OCI-LY3 (cell line): ENCODE measurements around the gene HERC3.

ENCODE experiments used
- H2AFZ ChIP-seq: fragments of 200-600, 300-600 bp; shearing (Covaris generic); 2 replicates; pipeline ENCODE4 v1.6.0; 2014; ENCODE audit warnings: antibody characterized with exemption, low read depth, low read length
- H3K27ac ChIP-seq: fragments of 200-600, 300-600 bp; sonication (generic); 2 replicates; pipeline ENCODE4 v1.5.1; 2014; ENCODE audit warnings: mild to moderate bottlenecking, low read length, moderate library complexity, mixed read lengths
- H3K27me3 ChIP-seq: fragments of 200-600, 300-600 bp; sonication (generic); 2 replicates; pipeline ENCODE4 v1.6.1; 2014; ENCODE audit warnings: low read depth, low read length, mixed read lengths
- H3K36me3 ChIP-seq: fragments of 200-600, 300-600 bp; sonication (generic); replicated peaks from 2 replicates; pipeline ENCODE3; 2014; ENCODE audit warnings: low read depth, low read length, mixed read lengths
- H3K4me1 ChIP-seq: fragments of 300-600, 200-600 bp; sonication (generic); 2 replicates; pipeline ENCODE4 v1.6.1; 2014; ENCODE audit warnings: low read length, mixed read lengths
- H3K4me2 ChIP-seq: fragments of 200-600, 300-600 bp; sonication (generic); 2 replicates; pipeline ENCODE4 v1.6.1; 2014; ENCODE audit warnings: low read length, mixed read lengths
- H3K4me3 ChIP-seq: fragments of 300-600, 200-600 bp; sonication (generic); 2 replicates; pipeline ENCODE4 v1.5.1; 2014; ENCODE audit warnings: antibody characterized with exemption, mild to moderate bottlenecking, low read length, moderate library complexity
- H3K79me2 ChIP-seq: fragments of 300-600, 200-600 bp; shearing (Covaris generic); 2 replicates; pipeline ENCODE4 v1.6.1; 2014; ENCODE audit warnings: mild to moderate bottlenecking, low read length, mixed read lengths
- H3K9ac ChIP-seq: fragments of 300-600, 200-600 bp; shearing (Covaris generic); 2 replicates; pipeline ENCODE4 v1.6.0; 2014; ENCODE audit warnings: mild to moderate bottlenecking, low read length, moderate library complexity
- H3K9me3 ChIP-seq: fragments of 200-600, 300-600 bp; shearing (Covaris generic); 2 replicates; pipeline ENCODE4 v1.6.1; 2014; ENCODE audit warnings: low read length, mixed read lengths; ENCODE audit not compliant: insufficient read depth
- H4K20me1 ChIP-seq: fragments of 200-600, 300-600 bp; sonication (generic); 2 replicates; pipeline ENCODE4 v1.6.1; 2016; ENCODE audit warnings: low read length, mixed read lengths; ENCODE audit not compliant: insufficient read depth
- CTCF ChIP-seq: fragments of 200-600, 300-600 bp; sonication (generic); IDR thresholded peaks from 2 replicates; pipeline ENCODE4 v1.5.1; 2014; ENCODE audit warnings: antibody characterized with exemption, low read length, low read depth
- EZH2phosphoT487 ChIP-seq: fragments of 200-600 bp; shearing (Covaris generic); IDR thresholded peaks from 2 replicates; pipeline ENCODE4 v1.6.1; 2018; ENCODE audit warnings: antibody characterized with exemption, mixed run types, low read depth

Gene HERC3

GRCh38 chr4:88592600-88593448 lies 544 bp downstream of the HERC3 start:
- Histone ChIP-seq H3K27me3 (peaks cover 24% of the 10 kb centered on the region), H3K4me1 (peaks cover 11% of the 10 kb centered on the region; the same call in 1 of the 2 replicates), H2AFZ (peak overlapping the region; percentile 47; the same call in 1 of the 2 replicates), H3K79me2 (no peaks in the 10 kb centered on the region), H3K4me2 (peak overlapping the region; percentile 90), H3K4me3 (peak overlapping the region; percentile 92), H3K9ac (peak overlapping the region; percentile 67), H4K20me1 (no peaks in the 10 kb centered on the region), H3K36me3 (no peaks in the 10 kb centered on the region), H3K9me3 (no peaks in the 10 kb centered on the region), H3K27ac (no peak overlapping the region)
- TF ChIP-seq EZH2phosphoT487 (no peak), CTCF (no peak)

GRCh38 chr4:88597970-88598660 lies 5.8 kb downstream of the HERC3 start:
- Histone ChIP-seq H3K9me3 (no peaks in the 10 kb centered on the region), H3K4me2 (no peak overlapping the region), H3K27ac (no peak overlapping the region), H3K9ac (no peak overlapping the region), H4K20me1 (no peaks in the 10 kb centered on the region), H3K4me1 (peaks cover 6% of the 10 kb centered on the region; the same call in 1 of the 2 replicates), H3K27me3 (peaks cover 6% of the 10 kb centered on the region), H3K4me3 (no peak overlapping the region), H3K36me3 (no peaks in the 10 kb centered on the region), H2AFZ (no peak overlapping the region), H3K79me2 (no peaks in the 10 kb centered on the region)
- no peak for TF ChIP-seq EZH2phosphoT487
- no peak for TF ChIP-seq CTCF

GRCh38 chr4:88599298-88599697 lies 7.0 kb downstream of the HERC3 start:
- Histone ChIP-seq H3K4me2 (no peak overlapping the region), H3K36me3 (no peaks in the 10 kb centered on the region), H3K79me2 (no peaks in the 10 kb centered on the region), H3K27ac (no peak overlapping the region), H3K9ac (no peak overlapping the region), H2AFZ (no peak overlapping the region), H3K9me3 (no peaks in the 10 kb centered on the region), H3K27me3 (no peaks in the 10 kb centered on the region), H3K4me1 (no peaks in the 10 kb centered on the region), H4K20me1 (no peaks in the 10 kb centered on the region), H3K4me3 (no peak overlapping the region)
- no peak for TF ChIP-seq CTCF
- no peak for TF ChIP-seq EZH2phosphoT487

- Histone ChIP-seq H3K27me3 (no peaks in the 10 kb centered on the region), H3K36me3 (no peaks in the 10 kb centered on the region), H3K9ac (no peak overlapping the region), H3K79me2 (no peaks in the 10 kb centered on the region), H3K9me3 (no peaks in the 10 kb centered on the region), H2AFZ (no peak overlapping the region), H4K20me1 (no peaks in the 10 kb centered on the region), H3K4me2 (no peak overlapping the region), H3K4me1 (no peaks in the 10 kb centered on the region), H3K4me3 (no peak overlapping the region), H3K27ac (no peak overlapping the region)
- TF ChIP-seq EZH2phosphoT487 (no peak), CTCF (no peak)
These were observed 7.4 kb downstream of the HERC3 start for GRCh38 chr4:88599714-88600113.
